GM08714 (cell line): ENCODE measurements around the gene DENND2D.
A peak's percentile ranks its signal among the peaks of the same experiment; 100 is the strongest.

ENCODE experiments used
- H3K4me3 ChIP-seq: fragments of 200-500 bp; sonication (Bioruptor generic); 2 replicates; pipeline ENCODE4 v1.5.1; 2014; ENCODE audit warnings: mild to moderate bottlenecking, low read length, inconsistent platforms
- ZNF274 ChIP-seq: IDR thresholded peaks from 2 replicates; pipeline ENCODE4 v1.6.1; 2012; ENCODE audit warnings: mild to moderate bottlenecking, low read depth, low read length

Gene DENND2D

GRCh38 chr1:111214884-111215283 lies 14.4 kb upstream of the DENND2D start:
- no peak for TF ChIP-seq ZNF274
- H3K4me3 ChIP-seq = no peak overlapping the region

GRCh38 chr1:111214074-111214801 lies 13.8 kb upstream of the DENND2D start:
- TF ChIP-seq ZNF274 = no peak
- H3K4me3 ChIP-seq = no peak overlapping the region; the same call in 1 of the 2 replicates

GRCh38 chr1:111213412-111213811 lies 13.0 kb upstream of the DENND2D start:
- no peak overlapping the region for H3K4me3 ChIP-seq
- no peak for TF ChIP-seq ZNF274

GRCh38 chr1:111212634-111213335 lies 12.3 kb upstream of the DENND2D start:
- TF ChIP-seq ZNF274 = no peak
- no peak overlapping the region for H3K4me3 ChIP-seq

GRCh38 chr1:111211921-111212320 lies 11.5 kb upstream of the DENND2D start:
- H3K4me3 ChIP-seq = no peak overlapping the region
- TF ChIP-seq ZNF274 = no peak

GRCh38 chr1:111209622-111210021 lies 9.2 kb upstream of the DENND2D start:
- H3K4me3 ChIP-seq = no peak overlapping the region
- TF ChIP-seq ZNF274 = no peak

- no peak for TF ChIP-seq ZNF274
- no peak overlapping the region for H3K4me3 ChIP-seq
Measured at GRCh38 chr1:111208921-111209320, 8.5 kb upstream of the DENND2D start.

- no peak overlapping the region for H3K4me3 ChIP-seq
- TF ChIP-seq ZNF274 = no peak
Measured at GRCh38 chr1:111205714-111206050, 5.2 kb upstream of the DENND2D start.

GRCh38 chr1:111204983-111205713 lies 4.7 kb upstream of the DENND2D start:
- no peak for TF ChIP-seq ZNF274
- peak overlapping the region; percentile 71; the same call in 1 of the 2 replicates for H3K4me3 ChIP-seq

GRCh38 chr1:111204201-111204982 lies 3.9 kb upstream of the DENND2D start:
- TF ChIP-seq ZNF274 = no peak

GRCh38 chr1:111203681-111204200 lies 3.3 kb upstream of the DENND2D start:
- H3K4me3 ChIP-seq = peak overlapping the region; percentile 71; the same call in 1 of the 2 replicates

More at GRCh38 chr1:111204201-111204982, 3.9 kb upstream of the DENND2D start:
- H3K4me3 ChIP-seq = peak overlapping the region; percentile 71; the same call in 1 of the 2 replicates

GRCh38 chr1:111202707-111203623 lies 2.5 kb upstream of the DENND2D start:
- TF ChIP-seq ZNF274 = no peak
- H3K4me3 ChIP-seq = peak overlapping the region; percentile 66; the same call in 1 of the 2 replicates

More at GRCh38 chr1:111203681-111204200, 3.3 kb upstream of the DENND2D start:
- no peak for TF ChIP-seq ZNF274

- no peak overlapping the region; the same call in 1 of the 2 replicates for H3K4me3 ChIP-seq
- TF ChIP-seq ZNF274 = no peak
Measured at GRCh38 chr1:111202366-111202706, 1.9 kb upstream of the DENND2D start.
